IPS DF 6.9 (cell line): ENCODE results near the gene GPR107.

Experiments
- DNase-seq: peaks from one replicate; pipeline ENCODE4 v3.0.0-alpha.2; 2013; ENCODE audit warnings: low read depth, low spot score
- H3K27ac ChIP-seq: one replicate; pipeline ENCODE4 v1.5.1; 2013; ENCODE audit warnings: low read length, control low read depth
- H3K27me3 ChIP-seq: 2 replicates; pipeline ENCODE4 v1.6.1; 2013; ENCODE audit warnings: mild to moderate bottlenecking, low read length; ENCODE audit not compliant: control insufficient read depth, insufficient read depth
- H3K36me3 ChIP-seq: 2 replicates; pipeline ENCODE4 v1.6.1; 2013; ENCODE audit warnings: low read length; ENCODE audit not compliant: control insufficient read depth, insufficient read depth
- H3K4me1 ChIP-seq: 2 replicates; pipeline ENCODE4 v1.6.1; 2013; ENCODE audit warnings: low read length; ENCODE audit not compliant: control insufficient read depth, insufficient read depth
- H3K4me3 ChIP-seq: 2 replicates; pipeline ENCODE4 v1.5.1; 2013; ENCODE audit warnings: mild to moderate bottlenecking, low read length
- H3K9me3 ChIP-seq: 2 replicates; pipeline ENCODE4 v1.6.1; 2013; ENCODE audit warnings: low read length, inconsistent platforms; ENCODE audit not compliant: control insufficient read depth, insufficient read depth
- WGBS: extraction: QIAGEN DNeasy Blood & Tissue Kit; methylation state at CpG from one replicate; pipeline ENCODE4 v1.1.7; 2013; ENCODE audit warnings: mixed read lengths, missing lambda C conversion rate; ENCODE audit not compliant: insufficient read length, insufficient coverage; 5-methylcytosine and 5-hydroxymethylcytosine counted together

GPR107 gene

DNA sequence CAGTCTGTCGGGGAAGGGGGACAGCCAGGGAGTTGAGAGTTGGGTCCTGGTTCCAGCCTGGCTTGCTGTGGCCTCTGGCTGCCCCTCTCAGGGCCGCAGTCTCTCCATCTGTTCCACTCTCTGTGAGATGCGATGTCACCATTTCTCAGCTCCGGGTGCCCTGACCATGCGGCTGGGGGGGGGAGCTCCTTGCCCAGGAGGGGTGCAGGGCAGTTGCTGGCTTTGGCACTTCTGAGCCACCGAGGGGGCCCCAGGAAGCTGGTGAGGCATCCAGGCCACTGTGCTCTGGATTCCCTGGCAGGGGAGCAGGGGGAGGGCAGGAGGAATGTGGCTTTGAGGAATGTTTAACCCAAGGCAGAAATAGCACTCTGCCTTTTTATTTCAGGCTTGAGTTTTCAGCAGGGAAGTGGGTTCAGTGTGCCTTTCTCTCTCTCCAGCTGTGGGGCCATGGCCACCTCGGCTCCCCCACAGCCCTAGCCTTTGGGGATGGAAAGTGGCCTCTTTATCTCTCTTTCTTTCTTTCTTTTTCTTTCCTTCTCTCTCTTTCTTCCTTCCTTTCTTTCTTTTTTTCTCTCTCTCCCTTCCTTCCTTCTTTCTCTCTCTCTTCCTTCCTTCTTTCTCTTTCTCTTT, 129.5 kb downstream of the GPR107 start:
- no peaks in the 10 kb centered on the region for H3K36me3 ChIP-seq
- no peak overlapping the region for H3K4me3 ChIP-seq
- no CpG with 5 or more reads among the region's 7 CpGs for WGBS
- no peaks in the 10 kb centered on the region for H3K27me3 ChIP-seq
- no peaks in the 10 kb centered on the region for H3K9me3 ChIP-seq
- peaks cover 22% of the 10 kb centered on the region for H3K4me1 ChIP-seq
- DNase-seq = no peak
- no peak overlapping the region for H3K27ac ChIP-seq

DNA sequence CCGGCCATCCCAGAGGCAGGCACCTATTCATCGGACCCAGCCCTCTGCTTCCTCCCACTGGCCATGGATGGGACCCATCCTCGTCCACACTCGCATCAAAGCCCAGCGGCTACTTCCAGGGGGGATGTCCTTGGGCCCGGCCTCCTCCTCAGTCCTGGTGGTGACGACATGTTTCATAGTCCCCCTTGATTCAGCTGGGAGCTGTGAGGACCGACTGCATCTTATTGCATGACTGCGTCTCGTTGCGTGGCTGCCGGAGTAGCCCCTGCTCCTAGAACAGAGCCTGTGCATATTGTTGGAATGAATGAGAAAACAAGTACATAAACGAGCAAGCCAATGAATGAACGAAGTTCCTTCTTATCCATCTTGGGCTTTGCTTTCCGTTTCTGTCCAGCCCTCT, 131.3 kb downstream of the GPR107 start:
- H3K36me3 ChIP-seq = no peaks in the 10 kb centered on the region
- no peaks in the 10 kb centered on the region for H3K9me3 ChIP-seq
- no peak overlapping the region for H3K4me3 ChIP-seq
- no peak for DNase-seq
- H3K27me3 ChIP-seq = no peaks in the 10 kb centered on the region
- WGBS = no CpG with 5 or more reads among the region's 15 CpGs
- peaks cover 22% of the 10 kb centered on the region for H3K4me1 ChIP-seq
- no peak overlapping the region for H3K27ac ChIP-seq

DNA sequence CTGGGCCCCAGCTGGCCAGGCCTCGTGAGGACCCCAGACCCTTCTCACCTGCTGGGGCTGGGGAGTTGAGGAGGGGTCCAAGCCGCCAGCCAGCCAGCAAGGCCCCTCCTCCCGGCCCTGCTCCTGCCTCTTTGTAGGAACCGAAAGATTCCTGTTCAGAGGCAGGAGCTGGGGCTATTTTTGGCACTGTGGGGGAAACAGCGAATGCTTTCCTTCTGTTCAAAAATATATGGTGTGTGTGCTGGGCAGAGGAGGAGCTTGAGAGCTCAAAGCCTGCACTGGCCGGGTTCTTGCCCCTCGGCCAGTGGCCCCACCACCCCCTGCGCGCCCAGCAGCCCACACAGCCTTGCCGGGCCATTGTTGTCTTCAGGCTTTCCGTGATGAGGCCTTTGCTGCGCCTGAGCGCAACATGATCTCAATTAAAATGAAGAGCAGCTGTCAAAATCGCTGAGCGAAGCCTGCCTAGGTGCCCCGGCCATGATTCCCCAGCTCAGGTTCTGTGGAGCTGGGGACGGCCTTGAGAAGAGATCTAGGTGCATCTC, 131.9 kb downstream of the GPR107 start:
- no peak for DNase-seq
- Histone ChIP-seq H3K4me1 (peaks cover 22% of the 10 kb centered on the region), H3K27me3 (no peaks in the 10 kb centered on the region), H3K27ac (no peak overlapping the region), H3K4me3 (no peak overlapping the region), H3K36me3 (no peaks in the 10 kb centered on the region), H3K9me3 (no peaks in the 10 kb centered on the region)
- no CpG with 5 or more reads among the region's 17 CpGs for WGBS

DNA sequence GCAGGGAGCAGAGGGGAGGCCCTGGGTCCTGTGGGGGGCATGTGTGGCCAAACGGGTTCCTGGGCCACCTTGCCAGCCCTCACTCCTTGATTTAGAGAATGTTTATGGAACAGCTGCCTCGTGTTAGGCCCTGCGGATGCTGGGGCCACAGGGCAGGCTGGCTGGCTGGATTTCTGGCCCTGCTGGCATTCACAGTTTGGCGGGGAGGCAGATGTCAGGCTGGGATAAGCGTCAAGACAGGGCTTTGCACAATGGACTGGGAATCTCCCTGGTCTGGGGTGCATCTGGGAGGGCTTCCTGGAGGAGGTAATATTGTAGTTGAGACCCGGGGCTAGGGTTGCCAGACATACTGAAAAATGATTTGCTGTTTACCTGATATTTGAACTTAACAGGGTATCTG, 132.3 kb downstream of the GPR107 start:
- no peaks in the 10 kb centered on the region for H3K9me3 ChIP-seq
- WGBS = no CpG with 5 or more reads among the region's 6 CpGs
- no peak overlapping the region for H3K27ac ChIP-seq
- H3K27me3 ChIP-seq = no peaks in the 10 kb centered on the region
- H3K36me3 ChIP-seq = no peaks in the 10 kb centered on the region
- H3K4me1 ChIP-seq = peaks cover 22% of the 10 kb centered on the region
- H3K4me3 ChIP-seq = no peak overlapping the region
- no peak for DNase-seq

DNA sequence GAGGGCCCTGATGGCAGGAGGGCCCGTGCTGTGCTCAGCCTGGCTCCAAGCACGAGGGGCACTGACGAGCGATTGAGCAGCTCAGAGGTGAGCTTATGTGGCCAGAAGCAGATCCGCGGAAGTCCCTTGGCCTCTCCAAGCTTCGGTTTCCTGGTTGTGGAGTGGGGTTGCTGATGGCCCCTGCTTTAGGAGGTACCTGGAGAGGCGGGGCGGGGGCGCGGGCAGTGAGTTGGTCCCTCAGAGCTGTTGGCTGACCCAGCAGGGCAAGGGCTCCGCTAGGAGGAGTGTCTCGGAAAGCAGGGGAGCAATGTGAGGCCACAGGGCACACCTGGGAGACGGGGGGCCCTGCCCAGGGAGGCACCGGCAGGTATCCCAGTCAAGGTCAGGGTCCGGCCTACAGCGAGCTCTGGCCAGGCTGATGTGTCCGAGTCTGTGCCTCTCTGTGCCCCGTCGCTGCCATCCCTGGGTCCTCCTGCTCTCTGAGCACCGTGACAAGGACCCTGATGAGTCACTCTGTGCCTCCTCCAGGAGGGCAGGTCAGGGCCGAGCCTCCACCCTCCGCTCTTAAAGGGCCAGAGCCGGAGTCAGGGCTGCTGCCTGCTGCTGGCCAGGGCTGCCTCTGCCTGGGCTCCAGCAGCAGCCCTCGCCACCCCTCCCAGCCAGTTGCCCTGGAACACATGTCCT, 133.3 kb downstream of the GPR107 start:
- H3K9me3 ChIP-seq = no peaks in the 10 kb centered on the region
- H3K27ac ChIP-seq = no peak overlapping the region
- no peaks in the 10 kb centered on the region for H3K27me3 ChIP-seq
- peaks cover 22% of the 10 kb centered on the region for H3K4me1 ChIP-seq
- H3K4me3 ChIP-seq = no peak overlapping the region
- no peak for DNase-seq
- WGBS = no CpG with 5 or more reads among the region's 25 CpGs
- H3K36me3 ChIP-seq = no peaks in the 10 kb centered on the region

DNA sequence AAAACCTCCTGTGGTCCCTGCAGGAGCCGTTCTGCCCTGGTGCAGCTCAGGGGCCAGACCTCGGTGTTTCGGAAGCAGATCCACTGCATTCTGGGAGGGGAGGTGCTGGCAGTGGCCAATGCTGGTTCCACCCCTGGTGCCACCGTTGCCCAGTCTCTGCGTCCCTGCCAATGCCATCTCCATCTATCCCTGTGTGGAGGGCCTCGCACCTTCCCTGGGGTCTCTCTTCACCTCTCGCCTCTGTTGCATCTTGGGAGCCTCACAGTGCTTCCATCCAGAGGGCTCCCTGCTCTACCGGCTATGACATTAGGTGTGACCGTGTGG, 133.8 kb downstream of the GPR107 start:
- no peak overlapping the region for H3K27ac ChIP-seq
- no peaks in the 10 kb centered on the region for H3K9me3 ChIP-seq
- no peak overlapping the region for H3K4me3 ChIP-seq
- DNase-seq = no peak
- no peaks in the 10 kb centered on the region for H3K27me3 ChIP-seq
- H3K36me3 ChIP-seq = no peaks in the 10 kb centered on the region
- WGBS = no CpG with 5 or more reads among the region's 9 CpGs
- peaks cover 20% of the 10 kb centered on the region for H3K4me1 ChIP-seq

DNA sequence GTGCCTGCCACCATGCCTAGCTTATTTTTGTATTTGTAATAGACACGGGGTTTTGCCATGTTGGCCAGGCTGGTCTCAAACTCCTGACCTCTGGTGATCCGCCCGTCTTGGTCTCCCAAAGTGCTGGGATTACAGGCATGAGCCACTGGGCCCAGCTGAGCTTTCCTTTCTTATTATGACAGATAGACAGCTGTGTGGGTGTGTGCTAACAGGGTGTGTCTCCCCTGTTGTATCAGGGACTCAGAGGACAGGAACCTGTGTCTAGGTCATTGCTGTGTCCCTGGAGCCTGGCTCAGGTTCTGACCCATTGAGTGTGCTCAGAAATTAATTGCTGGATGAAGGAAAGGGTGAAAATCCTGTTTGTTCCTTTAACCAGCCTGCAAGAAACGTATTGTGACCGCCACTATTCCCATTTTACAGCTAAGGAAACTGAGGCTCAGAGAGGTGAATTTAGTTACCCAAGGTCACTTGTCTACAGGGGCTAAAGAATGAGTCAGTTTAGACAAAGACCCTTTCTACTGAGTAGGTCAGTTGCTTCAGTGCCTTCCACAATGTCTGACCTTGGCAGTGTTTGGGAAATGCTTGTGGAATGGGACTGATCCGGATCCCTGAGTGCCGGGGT, 135.3 kb downstream of the GPR107 start:
- no peak overlapping the region for H3K4me3 ChIP-seq
- H3K27me3 ChIP-seq = no peaks in the 10 kb centered on the region
- no peak overlapping the region for H3K27ac ChIP-seq
- H3K36me3 ChIP-seq = no peaks in the 10 kb centered on the region
- no peaks in the 10 kb centered on the region for H3K9me3 ChIP-seq
- DNase-seq = no peak
- WGBS = no CpG with 5 or more reads among the region's 7 CpGs
- peaks cover 14% of the 10 kb centered on the region for H3K4me1 ChIP-seq
